GM10248 (cell line): ENCODE data around the gene ACBD6.

Experiments
- CTCF ChIA-PET: fragments of 300-600 bp; sonication (Branson Sonifier 250); formaldehyde crosslinking; extraction: SDS; loops from one replicate; lab custom pipeline; 2021; ENCODE audit warnings: antibody characterized with exemption; lab: Yijun Ruan, JAX
- POLR2A ChIA-PET: fragments of 350-650 bp; sonication (Branson Sonifier 250); formaldehyde crosslinking; extraction: SDS; loops from one replicate; lab custom pipeline; 2020; ENCODE audit warnings: antibody characterized with exemption; lab: Yijun Ruan, JAX
- DNase-seq: peaks from one replicate; pipeline ENCODE4 v3.0.0; 2012; ENCODE audit errors: extremely low spot score
- CTCF ChIP-seq: IDR thresholded peaks from 2 replicates; pipeline ENCODE4 v1.5.1; 2012; ENCODE audit warnings: mild to moderate bottlenecking, low read depth; ENCODE audit errors: extremely low read depth, missing control alignments, control extremely low read depth

The ACBD6 gene

GRCh38 chr1:180508725-180509097 is 6.3 kb upstream of the ACBD6 start:
- no peak for TF ChIP-seq CTCF
- CTCF ChIA-PET: interaction anchor here (0.8 kb wide), 1 partner anchor 354 kb away, joined by 3 read pairs; no protein-coding TSS in a partner anchor
- POLR2A ChIA-PET: no interaction called here

GRCh38 chr1:180507795-180508724 is 5.7 kb upstream of the ACBD6 start:
- ChIA-PET POLR2A (no interaction called here), CTCF (interaction anchor here (1.1 kb wide), 1 partner anchor 8 kb away, joined by 5 read pairs; no protein-coding TSS in a partner anchor)
- DNase-seq: no peak
- TF ChIP-seq CTCF: no peak

More at GRCh38 chr1:180508725-180509097, 6.3 kb upstream of the ACBD6 start:
- no peak for DNase-seq

GRCh38 chr1:180505732-180506335 is 3.5 kb upstream of the ACBD6 start:
- no peak for TF ChIP-seq CTCF
- POLR2A ChIA-PET: no interaction called here
- DNase-seq: no peak
- CTCF ChIA-PET: interaction anchor here (1.1 to 6.3 kb wide), 3 partner anchors 9 to 327 kb away, joined by 3 to 55 read pairs (median 3); no protein-coding TSS in a partner anchor

DNA sequence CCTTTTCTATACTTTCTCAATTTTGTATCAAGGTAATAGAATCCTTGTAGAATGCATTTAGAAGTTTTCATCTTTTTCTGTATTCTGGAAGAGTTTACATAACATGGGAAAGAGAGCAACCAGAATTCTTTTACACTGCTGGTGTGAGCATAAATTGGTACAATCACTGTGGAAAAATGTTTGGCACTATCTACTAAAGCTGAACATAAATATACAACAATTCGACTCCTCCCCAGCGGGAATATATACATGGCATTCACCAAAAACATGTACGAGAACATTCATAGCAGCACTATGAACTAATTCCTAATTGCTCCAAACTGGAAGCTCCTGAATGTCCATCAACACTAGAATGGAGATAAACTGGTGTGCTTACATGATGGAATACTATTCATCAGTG is 1.8 kb upstream of the ACBD6 start:
- ChIA-PET CTCF (interaction anchor here (2.0 to 6.3 kb wide), 2 partner anchors 10 to 251 kb away, joined by 6 to 55 read pairs; no protein-coding TSS in a partner anchor), POLR2A (no interaction called here)
- DNase-seq: no peak
- no peak for TF ChIP-seq CTCF

DNA sequence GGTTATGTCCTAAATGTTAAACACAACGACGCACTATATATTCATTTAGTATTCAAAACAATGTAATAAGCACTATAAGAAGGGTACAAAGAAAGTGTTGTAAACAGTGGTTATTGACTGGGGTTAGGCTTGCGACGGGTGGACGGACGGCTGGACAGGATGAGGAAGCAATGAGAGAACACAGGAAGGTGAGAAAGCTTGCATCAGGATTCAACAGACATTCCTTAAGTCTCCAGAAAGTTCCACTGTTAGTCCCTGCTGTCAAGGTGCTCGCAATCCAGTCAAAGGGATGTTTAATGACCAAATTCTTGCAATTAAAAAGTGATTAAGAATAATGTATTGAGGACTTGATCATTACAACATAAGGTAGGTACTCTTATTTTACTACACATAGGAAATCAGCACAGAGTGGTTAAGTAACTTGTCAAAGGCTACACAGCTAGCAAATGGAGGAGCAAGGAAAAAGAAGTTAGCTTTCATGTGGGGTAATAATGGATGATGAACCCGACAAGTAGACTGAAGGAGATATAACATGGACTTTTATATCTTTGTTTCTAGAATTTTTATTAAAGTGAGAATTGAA is 994 bp upstream of the ACBD6 start:
- peak; percentile 24 for DNase-seq
- CTCF ChIA-PET: interaction anchor here (0.9 to 6.3 kb wide), 4 partner anchors 11 to 516 kb away, joined by 3 to 55 read pairs (median 18); no protein-coding TSS in a partner anchor
- POLR2A ChIA-PET: interaction anchor here (0.5 to 0.6 kb wide), 2 partner anchors 69 to 773 kb away, joined by 3 read pairs; no protein-coding TSS in a partner anchor
- no peak for TF ChIP-seq CTCF

GRCh38 chr1:180501865-180502360 is 464 bp downstream of the ACBD6 start:
- TF ChIP-seq CTCF: no peak
- ChIA-PET CTCF (interaction anchor here (1.1 to 6.3 kb wide), 6 partner anchors 9 to 249 kb away, joined by 4 to 55 read pairs (median 8); no protein-coding TSS in a partner anchor), POLR2A (interaction anchor here (0.6 kb wide), 1 partner anchor 587 kb away, joined by 9 read pairs; no protein-coding TSS in a partner anchor)
- peak; percentile 73 for DNase-seq
